GM23338 (cell line): ENCODE results near the gene TMCO4. TPM values are rescaled to one million over a fixed set of nuclear protein-coding genes. Genes with fewer than 3 reads are reported as not detected.

Experiments used
- ATAC-seq: fragments of 200-7000 bp; cut with Tn5 transposase; 3 replicates; pipeline ENCODE4 v1.9.1; 2020
- DNase-seq: peaks from one replicate; pipeline ENCODE4 v3.0.0-alpha.2; 2015; ENCODE audit warnings: low spot score
- H2AFZ ChIP-seq: fragments of 200-600 bp; sonication (generic); 2 replicates; pipeline ENCODE4 v1.8.0; 2016; ENCODE audit warnings: antibody characterized with exemption, mild to moderate bottlenecking, moderate library complexity
- H3F3A ChIP-seq: fragments of 200-600 bp; sonication (generic); replicated peaks from 2 replicates; pipeline ENCODE4 v1.8.0; 2017; ENCODE audit warnings: antibody characterized with exemption, mixed run types, low read depth
- H3K27ac ChIP-seq: fragments of 200-600 bp; sonication (generic); 2 replicates; pipeline ENCODE4 v1.6.1; 2016; ENCODE audit warnings: low read depth
- H3K27me3 ChIP-seq: fragments of 200-600 bp; sonication (generic); 2 replicates; pipeline ENCODE4 v1.8.0; 2016; ENCODE audit warnings: mild to moderate bottlenecking, mixed run types, moderate library complexity; ENCODE audit not compliant: insufficient read depth
- H3K36me3 ChIP-seq: fragments of 200-600 bp; sonication (generic); 2 replicates; pipeline ENCODE4 v1.8.0; 2016; ENCODE audit warnings: mild to moderate bottlenecking; ENCODE audit not compliant: insufficient read depth
- H3K4me1 ChIP-seq: fragments of 200-600 bp; sonication (generic); 2 replicates; pipeline ENCODE4 v1.8.0; 2016; ENCODE audit warnings: mild to moderate bottlenecking, moderate library complexity; ENCODE audit not compliant: insufficient read depth
- H3K4me2 ChIP-seq: fragments of 200-600 bp; sonication (generic); 2 replicates; pipeline ENCODE4 v1.7.1; 2017; ENCODE audit warnings: mixed run types
- H3K4me3 ChIP-seq: fragments of 200-600 bp; sonication (generic); 2 replicates; pipeline ENCODE4 v1.6.1; 2016; ENCODE audit warnings: mixed run types
- H3K79me2 ChIP-seq: fragments of 200-600 bp; sonication (generic); replicated peaks from 2 replicates; pipeline ENCODE4 v1.8.0; 2017; ENCODE audit warnings: mild to moderate bottlenecking; ENCODE audit not compliant: insufficient read depth
- H3K9me2 ChIP-seq: fragments of 200-600 bp; sonication (generic); 2 replicates; pipeline ENCODE4 v1.8.0; 2017; ENCODE audit not compliant: insufficient read depth
- H4K20me1 ChIP-seq: fragments of 200-600 bp; sonication (generic); replicated peaks from 2 replicates; pipeline ENCODE4 v1.8.0; 2017; ENCODE audit warnings: mild to moderate bottlenecking; ENCODE audit not compliant: insufficient read depth
- H3K27ac Mint-ChIP-seq: 2 replicates; pipeline ENCODE4 v1.8.0; 2020; ENCODE audit warnings: inconsistent platforms, mild to moderate bottlenecking, moderate library complexity, mixed read lengths
- H3K27me3 Mint-ChIP-seq: 3 replicates; pipeline ENCODE4 v1.8.0; 2022; ENCODE audit warnings: low read depth, mild to moderate bottlenecking, moderate library complexity, mixed read lengths, inconsistent platforms; ENCODE audit not compliant: insufficient read depth, poor library complexity
- H3K36me3 Mint-ChIP-seq: 3 replicates; pipeline ENCODE4 v1.8.0; 2021; ENCODE audit warnings: low read depth, mild to moderate bottlenecking, inconsistent platforms, moderate library complexity, mixed read lengths
- H3K4me1 Mint-ChIP-seq: 3 replicates; pipeline ENCODE4 v1.8.0; 2020; ENCODE audit warnings: mild to moderate bottlenecking, inconsistent platforms, mixed read lengths
- H3K4me3 Mint-ChIP-seq: 3 replicates; pipeline ENCODE4 v1.8.0; 2021; ENCODE audit warnings: moderate library complexity, mild to moderate bottlenecking, inconsistent platforms, mixed read lengths
- H3K9me3 Mint-ChIP-seq: 3 replicates; pipeline ENCODE4 v1.8.0; 2020; ENCODE audit warnings: moderate library complexity, mild to moderate bottlenecking, inconsistent platforms, mixed read lengths
- EZH2 ChIP-seq: fragments of 200-600 bp; sonication (generic); IDR thresholded peaks from one replicate; pipeline ENCODE4 v1.8.0; 2017; ENCODE audit warnings: antibody characterized with exemption, mild to moderate bottlenecking, low read depth; ENCODE audit not compliant: unreplicated experiment
- EZH2phosphoT487 ChIP-seq: fragments of 200-600 bp; sonication (generic); IDR thresholded peaks from one replicate; pipeline ENCODE4 v1.8.1; 2018; ENCODE audit warnings: antibody characterized with exemption; ENCODE audit not compliant: unreplicated experiment
- JUNB ChIP-seq: IDR thresholded peaks from one replicate; pipeline ENCODE4 v1.6.1; 2016; ENCODE audit warnings: antibody characterized with exemption; ENCODE audit not compliant: unreplicated experiment
- NANOG ChIP-seq: IDR thresholded peaks from 2 replicates; pipeline ENCODE4 v1.6.1; 2016; ENCODE audit warnings: antibody characterized with exemption, borderline replicate concordance
- ZNF114 ChIP-seq: fragments of 250-450 bp; sonication (Bioruptor Pico); IDR thresholded peaks from 2 replicates; pipeline ENCODE4 v1.5.0; 2020; ENCODE audit warnings: mild to moderate bottlenecking, moderate library complexity
- ZNF331 ChIP-seq: fragments of 250-450 bp; sonication (Bioruptor Pico); IDR thresholded peaks from 2 replicates; pipeline ENCODE4 v1.5.0; 2020; ENCODE audit warnings: low read depth, mild to moderate bottlenecking, moderate library complexity
- polyA plus RNA-seq: library from polyadenylated mRNA; unstranded; fragments of >200 nt; fragmentation: Nextera tagmentation; extraction: Ambion mirVana; gene quantifications from 2 replicates; pipeline ENCODE4 v1.2.1, GENCODE V29; 2016
- total RNA-seq: library from RNA; depleted of rRNA; stranded (reverse); fragments of >200 nt; shearing (Covaris generic); gene quantifications from 2 replicates; pipeline ENCODE4 v1.2.3, GENCODE V29; 2014
- TF ChIP-seq, protein P1 (sequence below), 2 experiments: fragments of 200-600 bp in 1 of 2; sonication (generic) in 1 of 2; conservative IDR thresholded peaks; 2 replicates each; pipeline versions ENCODE4 v1.5.1 to v1.6.1; 2016 to 2017; ENCODE audit warnings: antibody characterized with exemption in 2 of 2, low read depth in 2 of 2, mild to moderate bottlenecking in 2 of 2, moderate library complexity in 1 of 2

The TMCO4 gene
- total and polyA plus RNA-seq, 2 experiments from 2014 or later = 2.6 to 6.9 TPM

GRCh38 chr1:19648689-19649088, 151.0 kb downstream of the TMCO4 start:
- Histone ChIP-seq H3K27me3 (peaks cover 21% of the 10 kb centered on the region), H2AFZ (no peak overlapping the region), H3K36me3 (no peaks in the 10 kb centered on the region), H3K27ac (no peak overlapping the region), H3K4me3 (no peak overlapping the region), H3F3A (peaks cover 3% of the 10 kb centered on the region; the same call in 1 of the 2 replicates), H3K9me2 (no peaks in the 10 kb centered on the region), H3K4me2 (no peak overlapping the region), H3K4me1 (peaks cover 10% of the 10 kb centered on the region), H4K20me1 (no peaks in the 10 kb centered on the region), H3K79me2 (no peaks in the 10 kb centered on the region)
- H3K4me1 Mint-ChIP-seq = peaks cover 12% of the 10 kb centered on the region
- no peaks in the 10 kb centered on the region for H3K9me3 Mint-ChIP-seq
- peaks cover 2% of the 10 kb centered on the region; the same call in 1 of the 3 replicates for H3K36me3 Mint-ChIP-seq
- no peak for TF ChIP-seq EZH2phosphoT487
- TF ChIP-seq, protein P1, sequence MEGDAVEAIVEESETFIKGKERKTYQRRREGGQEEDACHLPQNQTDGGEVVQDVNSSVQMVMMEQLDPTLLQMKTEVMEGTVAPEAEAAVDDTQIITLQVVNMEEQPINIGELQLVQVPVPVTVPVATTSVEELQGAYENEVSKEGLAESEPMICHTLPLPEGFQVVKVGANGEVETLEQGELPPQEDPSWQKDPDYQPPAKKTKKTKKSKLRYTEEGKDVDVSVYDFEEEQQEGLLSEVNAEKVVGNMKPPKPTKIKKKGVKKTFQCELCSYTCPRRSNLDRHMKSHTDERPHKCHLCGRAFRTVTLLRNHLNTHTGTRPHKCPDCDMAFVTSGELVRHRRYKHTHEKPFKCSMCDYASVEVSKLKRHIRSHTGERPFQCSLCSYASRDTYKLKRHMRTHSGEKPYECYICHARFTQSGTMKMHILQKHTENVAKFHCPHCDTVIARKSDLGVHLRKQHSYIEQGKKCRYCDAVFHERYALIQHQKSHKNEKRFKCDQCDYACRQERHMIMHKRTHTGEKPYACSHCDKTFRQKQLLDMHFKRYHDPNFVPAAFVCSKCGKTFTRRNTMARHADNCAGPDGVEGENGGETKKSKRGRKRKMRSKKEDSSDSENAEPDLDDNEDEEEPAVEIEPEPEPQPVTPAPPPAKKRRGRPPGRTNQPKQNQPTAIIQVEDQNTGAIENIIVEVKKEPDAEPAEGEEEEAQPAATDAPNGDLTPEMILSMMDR (conservative IDR thresholded peaks at IDR 0.05; ENCODE audit: low read depth in 2 of 2) = peak; percentile 58 to 89
- DNase-seq (peak; percentile 96), ATAC-seq (peak; percentile 56)
- peaks cover 39% of the 10 kb centered on the region for H3K27me3 Mint-ChIP-seq
- H3K27ac Mint-ChIP-seq = peak overlapping the region; percentile 86; the same call in 1 of the 2 replicates
- H3K4me3 Mint-ChIP-seq = no peak overlapping the region

- Histone ChIP-seq H3K27ac (no peak overlapping the region), H3K9me2 (no peaks in the 10 kb centered on the region), H3K4me3 (no peak overlapping the region), H3K79me2 (no peaks in the 10 kb centered on the region), H3K36me3 (no peaks in the 10 kb centered on the region), H3F3A (peaks cover 5% of the 10 kb centered on the region), H3K4me2 (no peak overlapping the region), H2AFZ (no peak overlapping the region), H3K27me3 (peaks cover 25% of the 10 kb centered on the region), H3K4me1 (peaks cover 10% of the 10 kb centered on the region), H4K20me1 (no peaks in the 10 kb centered on the region)
- H3K36me3 Mint-ChIP-seq = peaks cover 2% of the 10 kb centered on the region; the same call in 2 of the 3 replicates
- no peak overlapping the region for H3K27ac Mint-ChIP-seq
- peaks cover 42% of the 10 kb centered on the region for H3K27me3 Mint-ChIP-seq
- ATAC-seq = no peak
- peaks cover 15% of the 10 kb centered on the region for H3K4me1 Mint-ChIP-seq
- H3K9me3 Mint-ChIP-seq = no peaks in the 10 kb centered on the region
- no peak for DNase-seq
- no peak overlapping the region for H3K4me3 Mint-ChIP-seq
- TF ChIP-seq NANOG (no peak), JUNB (no peak), ZNF331 (CRISPR knock-in tag) (no peak), ZNF114 (CRISPR knock-in tag) (no peak), EZH2 (no peak)
- TF ChIP-seq, protein P1 (conservative IDR thresholded peaks at IDR 0.05; ENCODE audit: low read depth in 2 of 2) = no peak
These were observed 151.5 kb downstream of the TMCO4 start for GRCh38 chr1:19648239-19648638.
